ENCODE data around the gene SP5. TPM values are rescaled to one million over a fixed set of nuclear protein-coding genes. Genes with fewer than 3 reads are reported as not detected.

Gene SP5
- total RNA-seq, 1 donor from 2014 or later = 0.92 TPM

Other genes with a start within 250 kb of the SP5 start
- 1.7 TPM for gene ERICH2, start 55.0 kb downstream of the SP5 start, total RNA-seq
- gene GAD1, start 101.5 kb downstream of the SP5 start, total RNA-seq = 0.46 TPM
- 67.1 TPM for gene GORASP2, start 213.9 kb downstream of the SP5 start, total RNA-seq

Data from cardiac septum (tissue), 1 donor.